GM18526 (cell line): ENCODE results near the gene OR2AJ1.

Experiments used
- POLR2A ChIP-seq: IDR thresholded peaks from 3 replicates; pipeline ENCODE4 v1.6.1; 2011; ENCODE audit not compliant: insufficient read length; ENCODE audit errors: extremely low read depth

OR2AJ1 gene

DNA sequence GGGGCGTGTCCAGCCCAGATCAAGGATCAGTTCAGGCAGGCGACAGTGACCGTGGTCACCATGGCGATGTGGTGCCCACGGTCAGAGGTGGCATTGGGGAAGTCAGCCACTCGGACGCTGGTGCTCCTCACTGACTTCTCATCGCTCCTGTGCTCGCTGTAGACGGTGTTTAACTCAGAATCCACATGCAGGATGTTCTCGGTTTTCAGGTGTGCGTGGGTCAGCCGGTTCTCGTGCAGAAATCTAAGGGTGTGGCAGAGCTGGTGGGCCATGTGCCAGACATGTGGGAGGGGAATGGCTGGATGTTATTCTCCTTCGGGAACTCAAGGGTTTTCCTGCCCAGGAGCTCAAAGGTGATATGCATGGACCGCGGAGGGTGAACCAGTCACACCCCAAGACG, 11.7 kb downstream of the OR2AJ1 start:
- TF ChIP-seq POLR2A: no peak

DNA sequence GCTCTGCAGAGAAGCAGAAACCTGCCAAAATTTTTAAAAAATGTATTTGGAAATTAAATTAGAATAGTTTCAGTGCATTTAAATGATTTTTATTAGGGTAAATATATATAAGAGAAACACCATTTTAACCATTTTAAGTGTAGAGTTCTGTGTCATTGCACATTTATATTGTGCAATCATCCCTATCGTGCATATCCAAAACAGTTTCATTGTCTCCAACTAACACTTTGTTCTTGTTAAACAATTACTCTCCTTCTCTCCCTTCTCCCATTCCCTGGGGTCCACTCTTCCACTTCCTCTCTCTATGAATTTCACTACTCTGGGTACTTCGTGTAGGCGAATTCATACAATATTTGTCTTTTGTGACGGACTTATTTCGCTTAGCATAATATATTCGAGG, 17.9 kb downstream of the OR2AJ1 start:
- no peak for TF ChIP-seq POLR2A

GRCh38 chr1:247948558-247948957, 23.9 kb downstream of the OR2AJ1 start, which contains the start of gene OR2L8:
Gene OR2L8 (plus strand): TSS chr1:247948858. CDS start chr1:247948858, 0 bp downstream.
- no peak for TF ChIP-seq POLR2A

- no peak for TF ChIP-seq POLR2A
These were observed 28.7 kb downstream of the OR2AJ1 start for GRCh38 chr1:247953408-247953807.

DNA sequence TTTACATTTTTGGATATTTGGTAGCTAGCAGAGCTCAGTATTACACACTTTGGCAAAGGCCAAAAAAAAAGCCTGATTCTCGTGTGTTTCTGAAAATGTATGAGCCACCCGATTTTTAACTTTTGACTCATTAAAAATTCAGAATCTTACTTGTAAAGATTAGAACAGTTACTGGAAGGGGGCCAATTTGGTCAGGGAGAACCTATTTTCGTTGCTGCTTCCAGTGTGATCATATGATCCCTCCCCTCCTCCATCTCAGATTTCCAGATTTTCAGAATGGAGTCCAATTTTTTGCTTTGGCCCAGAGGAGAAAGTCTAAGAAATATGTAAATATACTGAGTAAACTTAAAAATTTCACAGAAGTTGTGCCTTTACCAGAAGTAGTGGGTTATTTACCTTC, 37.1 kb downstream of the OR2AJ1 start:
- TF ChIP-seq POLR2A: no peak

- TF ChIP-seq POLR2A: no peak
These were observed 38.4 kb downstream of the OR2AJ1 start for GRCh38 chr1:247962911-247963588.

DNA sequence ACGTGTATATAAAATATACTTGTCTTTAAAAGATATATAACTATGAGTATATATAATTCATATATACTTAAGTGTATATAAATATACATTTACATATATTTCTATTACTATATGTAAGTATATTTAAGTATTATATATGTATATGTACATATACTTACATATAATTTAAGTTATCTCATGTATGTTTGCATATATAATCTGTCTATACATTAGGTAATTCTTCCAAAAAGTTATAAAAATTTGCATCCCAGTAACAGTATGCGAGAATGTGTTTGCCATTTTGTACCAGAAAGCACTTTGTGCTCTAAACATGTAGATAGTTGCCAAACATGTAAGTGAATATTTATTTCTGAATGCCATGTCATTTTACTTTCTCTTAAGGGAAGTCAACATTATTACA, 40.2 kb downstream of the OR2AJ1 start, which contains the start of gene OR2AK2:
OR2AK2 (plus strand) TSS at position 301 of the 400 bp plus-strand sequence. CDS start 144 bp downstream, outside the sequence.
- TF ChIP-seq POLR2A: no peak

GRCh38 chr1:247966532-247967204, 42.0 kb downstream of the OR2AJ1 start:
- TF ChIP-seq POLR2A: no peak
